Spleen (tissue), 7 donors: Measurements from ENCODE around the gene SPATA3.

Source experiments
- CTCF ChIP-seq, 11 experiments: fragments of 200-600 bp in 7 of 11; fragments of 450-650 bp in 4 of 11; sonication (generic) in 4 of 11; IDR thresholded peaks in 8 of 11; conservative IDR thresholded peaks in 3 of 11; 1 replicate in 7 of 11; 2 replicates in 4 of 11; pipeline versions ENCODE4 v1.4.0 to v1.8.0; 2016 to 2021; ENCODE audit warnings: antibody characterized with exemption in 11 of 11, inconsistent platforms in 4 of 11, mild to moderate bottlenecking in 1 of 11
- POLR2A ChIP-seq, 3 donors: fragments of 450-650 bp; IDR thresholded peaks; one replicate each; pipeline ENCODE4 v1.5.1; 2017; ENCODE audit warnings: antibody characterized with exemption in 3 of 3, mild to moderate bottlenecking in 1 of 3
- donor health status: DM: no; HTN: no; CAD: no; lungs with moderate emphysema.
- donor health status: DM: no; HTN: no; CAD: no.
- donor health status: DM: no; HTN: no; CAD: no.

- TF ChIP-seq CTCF (IDR thresholded peaks at IDR 0.05 in 8 of 11, conservative IDR thresholded peaks at IDR 0.05 in 3 of 11), result no peak
- TF ChIP-seq POLR2A (IDR thresholded peaks at IDR 0.05), result no peak
Observed at GRCh38 chr2:231041061-231041689, 45.3 kb downstream of the SPATA3 start.
